MCF 10A (cell line): ENCODE measurements around the gene RXYLT1. TPM values are rescaled to one million over a fixed set of nuclear protein-coding genes. Genes with fewer than 3 reads are reported as not detected.

ENCODE experiments used
- BruUV-seq: library from RNA; stranded (reverse); fragments of 400-500 nt; replicated peaks from 2 replicates; lab custom pipeline; 2021; lab: Mats Ljungman, UMichigan
- CTCF ChIA-PET: fragments of 300-600 bp; sonication (Branson Sonifier 250); formaldehyde crosslinking; extraction: SDS; loops from one replicate; lab custom pipeline; 2021; ENCODE audit warnings: antibody characterized with exemption, inconsistent platforms; lab: Yijun Ruan, JAX
- POLR2A ChIA-PET: fragments of 300-600, 350-650 bp; sonication (Branson Sonifier 250); formaldehyde crosslinking; extraction: SDS; loops from one replicate; lab custom pipeline; 2020; ENCODE audit warnings: antibody characterized with exemption, inconsistent platforms; lab: Yijun Ruan, JAX
- DNase-seq: peaks from one replicate; pipeline ENCODE4 v3.0.0-alpha.2; 2018; ENCODE audit not compliant: unreplicated experiment
- H3K27ac Mint-ChIP-seq: one replicate; pipeline ENCODE4 v1.8.0; 2022; ENCODE audit warnings: mild to moderate bottlenecking, low read depth, mixed read lengths; ENCODE audit not compliant: unreplicated experiment
- H3K27me3 Mint-ChIP-seq: one replicate; pipeline ENCODE4 v1.8.0; 2022; ENCODE audit warnings: mixed read lengths; ENCODE audit not compliant: insufficient read depth, unreplicated experiment
- H3K36me3 Mint-ChIP-seq: one replicate; pipeline ENCODE4 v1.8.0; 2022; ENCODE audit warnings: mild to moderate bottlenecking, moderate library complexity, mixed read lengths; ENCODE audit not compliant: insufficient read depth, unreplicated experiment
- H3K4me1 Mint-ChIP-seq: one replicate; pipeline ENCODE4 v1.8.0; 2022; ENCODE audit warnings: mixed read lengths; ENCODE audit not compliant: insufficient read depth, unreplicated experiment
- H3K4me3 Mint-ChIP-seq: one replicate; pipeline ENCODE4 v1.8.0; 2022; ENCODE audit warnings: mild to moderate bottlenecking, moderate library complexity, mixed read lengths; ENCODE audit not compliant: unreplicated experiment
- H3K9me3 Mint-ChIP-seq: one replicate; pipeline ENCODE4 v1.8.0; 2022; ENCODE audit warnings: mixed read lengths; ENCODE audit not compliant: unreplicated experiment
- intact Hi-C: fragments of 100-400 bp; cut with micrococcal nuclease; formaldehyde crosslinking; loops from 2 replicates; pipeline ENCODE4 v1.14.1; 2022
- total RNA-seq: library from RNA; stranded (reverse); gene quantifications from 2 replicates; pipeline ENCODE4 v1.2.3, GENCODE V29; 2022
- TF ChIP-seq, protein P1 (sequence below): fragments of 200-600 bp; IDR thresholded peaks from one replicate; pipeline ENCODE4 v1.8.0; 2022; ENCODE audit warnings: antibody characterized with exemption, mild to moderate bottlenecking; ENCODE audit not compliant: unreplicated experiment

The RXYLT1 gene
- total RNA-seq, 1 experiment from 2014 or later: 26.7 TPM

- H3K9me3 Mint-ChIP-seq: no peaks in the 10 kb centered on the region
- POLR2A ChIA-PET: interaction anchor here (0.7 to 5.3 kb wide), 42 partner anchors 9 to 911 kb away, joined by 3 to 101 read pairs (median 6); partner anchors contain the start of genes KICS2 and TBK1
- intact Hi-C loops: loop anchor here (1.0 to 5.0 kb wide), 5 partner anchors 59 to 259 kb away; no protein-coding TSS in a partner anchor
- peaks cover 11% of the 10 kb centered on the region for H3K36me3 Mint-ChIP-seq
- CTCF ChIA-PET: interaction anchor here (0.9 to 4.0 kb wide), 19 partner anchors 8 to 425 kb away, joined by 3 to 28 read pairs (median 9); no protein-coding TSS in a partner anchor
- peak; percentile 64 for DNase-seq
- TF ChIP-seq, protein P1, sequence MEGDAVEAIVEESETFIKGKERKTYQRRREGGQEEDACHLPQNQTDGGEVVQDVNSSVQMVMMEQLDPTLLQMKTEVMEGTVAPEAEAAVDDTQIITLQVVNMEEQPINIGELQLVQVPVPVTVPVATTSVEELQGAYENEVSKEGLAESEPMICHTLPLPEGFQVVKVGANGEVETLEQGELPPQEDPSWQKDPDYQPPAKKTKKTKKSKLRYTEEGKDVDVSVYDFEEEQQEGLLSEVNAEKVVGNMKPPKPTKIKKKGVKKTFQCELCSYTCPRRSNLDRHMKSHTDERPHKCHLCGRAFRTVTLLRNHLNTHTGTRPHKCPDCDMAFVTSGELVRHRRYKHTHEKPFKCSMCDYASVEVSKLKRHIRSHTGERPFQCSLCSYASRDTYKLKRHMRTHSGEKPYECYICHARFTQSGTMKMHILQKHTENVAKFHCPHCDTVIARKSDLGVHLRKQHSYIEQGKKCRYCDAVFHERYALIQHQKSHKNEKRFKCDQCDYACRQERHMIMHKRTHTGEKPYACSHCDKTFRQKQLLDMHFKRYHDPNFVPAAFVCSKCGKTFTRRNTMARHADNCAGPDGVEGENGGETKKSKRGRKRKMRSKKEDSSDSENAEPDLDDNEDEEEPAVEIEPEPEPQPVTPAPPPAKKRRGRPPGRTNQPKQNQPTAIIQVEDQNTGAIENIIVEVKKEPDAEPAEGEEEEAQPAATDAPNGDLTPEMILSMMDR: no peak
- H3K27ac Mint-ChIP-seq: peak overlapping the region; percentile 96
- H3K4me3 Mint-ChIP-seq: peak overlapping the region; percentile 99
- no TSS peak for BruUV-seq
- H3K27me3 Mint-ChIP-seq: no peaks in the 10 kb centered on the region
- peaks cover 25% of the 10 kb centered on the region for H3K4me1 Mint-ChIP-seq
These were observed 66.0 kb downstream of the RXYLT1 start for GRCh38 chr12:63845726-63846125.

GRCh38 chr12:63846238-63846967 lies 66.7 kb downstream of the RXYLT1 start:
- DNase-seq: peak; percentile 43

DNA sequence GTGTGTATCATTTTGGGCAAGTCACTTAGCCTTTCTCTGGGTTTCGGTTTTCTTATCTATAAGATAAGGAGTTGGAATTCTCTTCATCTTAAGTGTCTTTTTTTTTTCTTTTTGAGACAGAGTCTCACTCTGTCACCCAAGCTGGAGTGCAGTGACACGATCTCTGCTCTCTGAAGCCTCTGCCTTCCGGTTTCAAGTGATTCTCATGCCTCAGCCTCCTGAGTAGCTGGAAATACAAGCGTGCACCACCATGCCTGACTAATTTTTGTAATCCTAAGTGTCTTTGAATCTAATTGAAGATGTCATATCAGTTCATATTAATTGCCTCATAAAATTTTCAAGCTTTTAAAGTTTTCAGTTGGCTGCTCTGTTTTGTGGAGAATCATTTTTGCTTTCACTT lies 68.7 kb downstream of the RXYLT1 start:
- Mint-ChIP-seq H3K27ac (peak overlapping the region; percentile 51), H3K36me3 (peaks cover 11% of the 10 kb centered on the region), H3K9me3 (no peaks in the 10 kb centered on the region), H3K4me3 (peak overlapping the region; percentile 99), H3K4me1 (peaks cover 25% of the 10 kb centered on the region), H3K27me3 (no peaks in the 10 kb centered on the region)
- intact Hi-C loops: loop anchor here (5.0 kb wide), 1 partner anchor 129 kb away; no protein-coding TSS in a partner anchor
- POLR2A ChIA-PET: interaction anchor here (0.6 to 2.0 kb wide), 5 partner anchors 15 to 331 kb away, joined by 3 to 4 read pairs (median 4); no protein-coding TSS in a partner anchor
- TF ChIP-seq, protein P1: no peak
- DNase-seq: no peak
- CTCF ChIA-PET: interaction anchor here (0.8 kb wide), 1 partner anchor 333 kb away, joined by 3 read pairs; no protein-coding TSS in a partner anchor
- BruUV-seq: no TSS peak

More at GRCh38 chr12:63846238-63846967, 66.7 kb downstream of the RXYLT1 start:
- H3K4me3 Mint-ChIP-seq: peak overlapping the region; percentile 99
- no peaks in the 10 kb centered on the region for H3K9me3 Mint-ChIP-seq
- no peaks in the 10 kb centered on the region for H3K27me3 Mint-ChIP-seq
- BruUV-seq: no TSS peak
- peaks cover 11% of the 10 kb centered on the region for H3K36me3 Mint-ChIP-seq
- H3K27ac Mint-ChIP-seq: peak overlapping the region; percentile 96
- POLR2A ChIA-PET: interaction anchor here (0.5 to 5.3 kb wide), 23 partner anchors 17 to 410 kb away, joined by 3 to 101 read pairs (median 5); partner anchors contain the start of gene KICS2
- TF ChIP-seq, protein P1: peak; percentile 24
- intact Hi-C loops: loop anchor here (1.0 to 5.0 kb wide), 2 partner anchors 131 to 193 kb away; no protein-coding TSS in a partner anchor
- peaks cover 25% of the 10 kb centered on the region for H3K4me1 Mint-ChIP-seq
- CTCF ChIA-PET: interaction anchor here (0.6 to 4.0 kb wide), 9 partner anchors 44 to 740 kb away, joined by 3 to 28 read pairs (median 4); no protein-coding TSS in a partner anchor
